Ovary (tissue), 9 donors: ENCODE measurements around the gene VPS41. TPM values are rescaled to one million over a fixed set of nuclear protein-coding genes. Genes with fewer than 3 reads are reported as not detected.

Source experiments
- DNase-seq, 5 donors: peaks; one replicate each; pipeline ENCODE4 v3.0.0-alpha.2; 2019 to 2020
- H3K27ac ChIP-seq, 2 donors: fragments of 200-600 bp; one replicate each; pipeline versions ENCODE4 v1.5.1 to v1.8.0; 2019 to 2022
- H3K27me3 ChIP-seq: fragments of 200-600 bp; one replicate; pipeline ENCODE4 v1.8.0; 2022
- H3K36me3 ChIP-seq: fragments of 200-600 bp; sonication (generic); one replicate; pipeline ENCODE4 v1.5.1; 2019
- H3K4me1 ChIP-seq: one replicate; pipeline ENCODE4 v1.8.1; 2013; ENCODE audit warnings: mild to moderate bottlenecking, moderate library complexity; ENCODE audit not compliant: insufficient read depth
- H3K4me3 ChIP-seq: fragments of 200-600 bp; sonication (generic); one replicate; pipeline ENCODE4 v1.5.1; 2017
- H3K9me3 ChIP-seq, 2 donors: fragments of 200-600 bp in 1 of 2; sonication (generic) in 1 of 2; one replicate each; pipeline versions ENCODE4 v1.5.1 to v1.8.1; 2013 to 2019; ENCODE audit warnings: mild to moderate bottlenecking in 1 of 2, moderate library complexity in 1 of 2
- CTCF ChIP-seq, 3 donors: fragments of 450-650 bp in 2 of 3; fragments of 200-600 bp in 1 of 3; IDR thresholded peaks; one replicate each; pipeline versions ENCODE4 v1.5.1 to v1.8.0; 2016 to 2022; ENCODE audit warnings: antibody characterized with exemption in 3 of 3, mild to moderate bottlenecking in 1 of 3
- EP300 ChIP-seq: sonication (generic); formaldehyde crosslinking; IDR thresholded peaks from one replicate; pipeline ENCODE4 v1.6.1; 2017; ENCODE audit warnings: antibody characterized with exemption
- POLR2A ChIP-seq: fragments of 450-650 bp; IDR thresholded peaks from one replicate; pipeline ENCODE4 v1.6.1; 2017; ENCODE audit warnings: antibody characterized with exemption, mild to moderate bottlenecking, moderate library complexity
- WGBS, 3 donors: extraction: QIAGEN DNeasy Blood & Tissue Kit in 1 of 3; methylation state at CpG; one replicate each; pipeline versions ENCODE4 v1.1.5 to v1.1.7; 2013 to 2017; 5-methylcytosine and 5-hydroxymethylcytosine counted together
- intact Hi-C, 4 donors: fragments of 100-400 bp; cut with DNase I; formaldehyde crosslinking; loops; one replicate each; pipeline versions ENCODE4 v1.11.0 to v1.15.1; 2022 to 2023
- polyA plus RNA-seq, 2 donors: library from polyadenylated mRNA; stranded (reverse); fragments of 200-250 nt in 1 of 2; fragments of 350-450 nt in 1 of 2; fragmentation: Illumina TruSeq in 1 of 2; extraction: RNeasy Lipid Tissue Mini Kit (QIAGEN cat#74804) in 1 of 2; gene quantifications; one replicate each; pipeline ENCODE4 v1.2.3, GENCODE V29; 2013 to 2014
- total RNA-seq, 7 donors: library from RNA; depleted of rRNA in 2 of 7; stranded (reverse); fragments of >200 nt in 2 of 7; fragmentation: NEBNext Ultra II Directional in 3 of 7; extraction: Animal tissue kit (Norgen Biotek cat#: 25700) in 3 of 7; gene quantifications; one replicate each; pipeline versions ENCODE4 v1.1.0 to v1.2.4, GENCODE V29; 2016 to 2023
- donor health status: DM: no; HTN: no; CAD: no; lungs with moderate emphysema.
- donor health status: DM: no; HTN: no; CAD: no.
- donor health status: Bipolar disorder and iron deficiency.
- donor health status: DM: yes; HTN: yes; CAD: no.
- donor health status: DM: no; HTN: no; CAD: no.
- donor health status: DM: yes; HTN: yes; CAD: no.

Gene VPS41
- total and polyA plus RNA-seq, 9 donors, result 17.3 to 77.0 (median 57.2) TPM

- no peaks in the 10 kb centered on the region for H3K36me3 ChIP-seq
- intact Hi-C loops, result loop anchor here in 1 of 4 donors (10.0 kb wide), 1 partner anchor 64 kb away; no protein-coding TSS in a partner anchor
- no peak overlapping the region for H3K27ac ChIP-seq
- no peaks in the 10 kb centered on the region for H3K9me3 ChIP-seq
- no peaks in the 10 kb centered on the region for H3K4me1 ChIP-seq
- H3K27me3 ChIP-seq, result no peaks in the 10 kb centered on the region
- TF ChIP-seq CTCF (IDR thresholded peaks at IDR 0.05), result no peak
- TF ChIP-seq POLR2A, result no peak
- no peak for TF ChIP-seq EP300
- 79 to 83% (median 81%) methylated on average over 6 of the region's 6 CpGs for WGBS, 3 donors
- no peak overlapping the region for H3K4me3 ChIP-seq
- DNase-seq, result no peak
These were observed 18.4 kb downstream of the VPS41 start for GRCh38 chr7:38890597-38890996.

GRCh38 chr7:38889872-38890432 is 19.0 kb downstream of the VPS41 start:
- Histone ChIP-seq H3K4me1 (no peaks in the 10 kb centered on the region), H3K9me3 (no peaks in the 10 kb centered on the region), H3K27me3 (no peaks in the 10 kb centered on the region), H3K4me3 (no peak overlapping the region), H3K27ac (no peak overlapping the region), H3K36me3 (no peaks in the 10 kb centered on the region)
- intact Hi-C loops, result loop anchor here in 1 of 4 donors (10.0 kb wide), 1 partner anchor 65 kb away; no protein-coding TSS in a partner anchor
- 93 to 99% (median 94%) methylated on average over 5 of the region's 5 CpGs for whole genome bisulfite sequencing, 3 donors
- TF ChIP-seq EP300 (no peak), POLR2A (no peak), CTCF (IDR thresholded peaks at IDR 0.05) (no peak)
- DNase-seq, result no peak

GRCh38 chr7:38889079-38889478 is 19.9 kb downstream of the VPS41 start:
- intact Hi-C loops, result no loop called here
- 97 to 100% (median 98%) methylated on average over 1 of the region's 1 CpG for WGBS, 3 donors
- DNase-seq, result no peak
- Histone ChIP-seq H3K4me1 (no peaks in the 10 kb centered on the region), H3K27me3 (no peaks in the 10 kb centered on the region), H3K36me3 (no peaks in the 10 kb centered on the region), H3K27ac (no peak overlapping the region), H3K4me3 (no peak overlapping the region), H3K9me3 (no peaks in the 10 kb centered on the region)
- TF ChIP-seq EP300 (no peak), CTCF (IDR thresholded peaks at IDR 0.05) (no peak), POLR2A (no peak)

GRCh38 chr7:38886265-38886664 is 22.7 kb downstream of the VPS41 start:
- no peaks in the 10 kb centered on the region for H3K36me3 ChIP-seq
- H3K4me3 ChIP-seq, result no peak overlapping the region
- TF ChIP-seq POLR2A, result no peak
- TF ChIP-seq CTCF (IDR thresholded peaks at IDR 0.05), result no peak
- TF ChIP-seq EP300, result no peak
- no peak overlapping the region for H3K27ac ChIP-seq
- 94 to 97% (median 95%) methylated on average over 10 of the region's 10 CpGs for WGBS, 3 donors
- intact Hi-C loops, result no loop called here
- no peaks in the 10 kb centered on the region for H3K4me1 ChIP-seq
- H3K9me3 ChIP-seq, result no peaks in the 10 kb centered on the region
- no peak for DNase-seq
- H3K27me3 ChIP-seq, result no peaks in the 10 kb centered on the region
